ENCODE measurements around the gene PIK3CG.
"Not testable (repeated sequence)": the region's sequence is repeated elsewhere in the genome, so short reads cannot be mapped to it uniquely, and the experiment has no call there.

Gene PIK3CG

DNA sequence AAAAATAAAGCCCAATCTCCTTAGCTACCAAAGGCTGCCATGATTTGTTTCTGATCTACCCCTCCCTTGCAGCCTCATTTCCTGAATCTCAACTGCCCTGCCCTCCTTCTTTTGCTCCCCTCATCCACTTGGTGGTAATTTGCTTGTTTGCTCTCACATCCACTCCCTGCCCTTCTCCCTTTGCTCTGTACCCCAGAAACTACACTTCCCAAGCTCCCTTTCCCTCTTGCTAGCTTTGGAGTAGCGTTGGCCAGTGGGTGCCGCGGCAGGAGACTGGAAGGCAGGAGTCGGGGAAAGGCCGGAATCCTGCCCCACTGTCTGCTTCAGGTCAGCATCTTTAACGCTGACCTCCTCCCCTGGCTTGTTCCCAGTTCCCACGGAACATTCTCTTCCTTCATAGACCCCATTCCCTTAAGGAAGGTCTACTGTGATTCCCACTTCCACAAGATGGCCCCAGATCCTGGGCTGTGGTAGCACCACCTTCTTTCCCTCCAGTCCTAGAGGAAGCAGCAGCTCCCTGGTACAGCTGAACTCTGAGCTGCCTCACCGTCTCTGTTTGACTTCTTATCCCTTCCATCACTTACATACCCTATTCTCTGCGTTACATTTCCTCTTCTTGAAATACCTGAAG is 79.1 kb downstream of the PIK3CG start:
- no peak for DNase-seq

DNA sequence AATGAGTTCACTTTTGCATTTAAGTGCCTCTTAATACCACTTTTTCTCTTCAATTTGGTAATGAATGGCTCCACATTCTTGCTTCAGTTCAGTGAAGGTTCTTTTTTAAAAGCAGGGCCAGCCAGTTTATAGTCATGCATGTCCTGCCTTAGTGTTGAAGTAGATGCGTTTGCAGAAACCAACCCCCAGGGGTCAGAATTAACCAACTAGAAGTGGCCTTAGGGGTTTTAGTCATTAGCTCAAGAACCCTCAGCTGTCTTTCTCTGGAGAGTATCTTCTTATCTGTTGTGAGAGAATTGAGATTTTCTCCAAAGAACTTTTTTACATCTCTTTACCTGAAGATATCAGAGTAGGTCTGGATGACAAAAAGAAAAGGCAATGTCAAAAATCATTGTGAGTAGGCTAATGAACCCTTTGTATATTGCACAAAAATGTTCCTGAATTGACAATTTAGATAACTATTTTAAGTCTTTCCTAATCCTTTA is 82.2 kb downstream of the PIK3CG start:
- peak; percentile 84 for DNase-seq

GRCh38 chr7:106952001-106952657 is 87.0 kb downstream of the PIK3CG start:
- DNase-seq, result no peak

DNA sequence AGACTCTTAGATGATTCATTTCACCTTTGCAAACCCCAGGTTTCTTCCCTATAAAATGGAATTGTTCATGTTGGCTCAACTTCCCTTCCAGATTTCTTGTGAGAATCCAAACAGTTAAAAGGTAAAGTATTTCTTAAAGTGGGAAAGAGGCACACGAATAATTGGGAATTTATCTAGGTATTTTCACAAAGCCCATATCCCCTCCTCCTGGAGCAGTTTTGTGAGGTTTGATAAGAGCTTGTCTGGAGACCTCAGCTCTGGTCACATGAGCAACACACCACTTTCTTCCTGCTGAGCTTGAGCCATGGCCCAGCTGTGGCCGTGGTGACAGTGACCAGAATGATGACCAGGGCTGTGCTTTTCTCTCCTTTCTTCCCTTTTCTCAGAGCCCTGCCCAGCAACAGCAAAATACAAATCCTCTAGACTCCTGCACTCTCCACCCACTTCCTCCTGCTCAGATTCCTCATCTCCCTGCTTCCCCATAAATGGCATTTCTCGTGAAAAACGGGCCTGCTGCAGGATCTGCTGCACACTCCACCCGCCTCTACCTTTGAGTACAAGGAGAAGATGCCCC is 87.7 kb downstream of the PIK3CG start:
- peak; percentile 72 for DNase-seq

GRCh38 chr7:106954840-106955239 is 89.8 kb downstream of the PIK3CG start:
- no peak for DNase-seq

DNA sequence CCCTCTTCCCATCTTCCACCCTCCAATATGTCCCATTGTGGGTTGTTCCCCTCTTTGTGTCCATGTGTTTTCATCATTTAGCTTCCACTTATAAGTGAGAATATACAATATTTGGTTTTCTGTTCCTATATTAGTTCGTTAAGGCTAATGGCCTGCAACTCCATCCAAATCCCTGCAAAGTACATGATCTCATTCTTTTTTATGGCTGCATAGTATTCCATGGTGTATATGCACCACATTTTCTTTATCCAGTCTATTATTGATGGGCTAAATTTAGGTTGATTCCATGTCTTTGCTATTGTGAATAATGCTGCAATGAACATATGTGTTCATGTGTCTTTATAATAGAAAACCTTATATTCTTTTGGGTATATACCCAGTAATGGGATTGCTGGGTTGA is 90.8 kb downstream of the PIK3CG start:
- not testable (repeated sequence) for DNase-seq
